Fibroblast of pulmonary artery (primary cell): ENCODE measurements around the gene SLC37A4.

ENCODE experiments used
- DNase-seq: peaks from one replicate; pipeline ENCODE4 v3.0.0-alpha.2; 2010; ENCODE audit warnings: low read depth
- H3K4me3 ChIP-seq: replicated peaks from 2 replicates; pipeline ENCODE4 v1.5.1; 2011; ENCODE audit warnings: low read depth, mild to moderate bottlenecking, control low read depth, low read length, moderate library complexity
- TF ChIP-seq, protein P1 (sequence below): IDR thresholded peaks from 2 replicates; pipeline ENCODE4 v1.5.1; 2011; ENCODE audit warnings: mild to moderate bottlenecking, control low read depth, low read length, inconsistent platforms; ENCODE audit errors: missing control alignments

Gene SLC37A4

GRCh38 chr11:119051440-119052162 lies 20.9 kb upstream of the SLC37A4 start:
- TF ChIP-seq, protein P1, sequence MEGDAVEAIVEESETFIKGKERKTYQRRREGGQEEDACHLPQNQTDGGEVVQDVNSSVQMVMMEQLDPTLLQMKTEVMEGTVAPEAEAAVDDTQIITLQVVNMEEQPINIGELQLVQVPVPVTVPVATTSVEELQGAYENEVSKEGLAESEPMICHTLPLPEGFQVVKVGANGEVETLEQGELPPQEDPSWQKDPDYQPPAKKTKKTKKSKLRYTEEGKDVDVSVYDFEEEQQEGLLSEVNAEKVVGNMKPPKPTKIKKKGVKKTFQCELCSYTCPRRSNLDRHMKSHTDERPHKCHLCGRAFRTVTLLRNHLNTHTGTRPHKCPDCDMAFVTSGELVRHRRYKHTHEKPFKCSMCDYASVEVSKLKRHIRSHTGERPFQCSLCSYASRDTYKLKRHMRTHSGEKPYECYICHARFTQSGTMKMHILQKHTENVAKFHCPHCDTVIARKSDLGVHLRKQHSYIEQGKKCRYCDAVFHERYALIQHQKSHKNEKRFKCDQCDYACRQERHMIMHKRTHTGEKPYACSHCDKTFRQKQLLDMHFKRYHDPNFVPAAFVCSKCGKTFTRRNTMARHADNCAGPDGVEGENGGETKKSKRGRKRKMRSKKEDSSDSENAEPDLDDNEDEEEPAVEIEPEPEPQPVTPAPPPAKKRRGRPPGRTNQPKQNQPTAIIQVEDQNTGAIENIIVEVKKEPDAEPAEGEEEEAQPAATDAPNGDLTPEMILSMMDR = no peak
- DNase-seq = no peak
- H3K4me3 ChIP-seq = no peak overlapping the region

DNA sequence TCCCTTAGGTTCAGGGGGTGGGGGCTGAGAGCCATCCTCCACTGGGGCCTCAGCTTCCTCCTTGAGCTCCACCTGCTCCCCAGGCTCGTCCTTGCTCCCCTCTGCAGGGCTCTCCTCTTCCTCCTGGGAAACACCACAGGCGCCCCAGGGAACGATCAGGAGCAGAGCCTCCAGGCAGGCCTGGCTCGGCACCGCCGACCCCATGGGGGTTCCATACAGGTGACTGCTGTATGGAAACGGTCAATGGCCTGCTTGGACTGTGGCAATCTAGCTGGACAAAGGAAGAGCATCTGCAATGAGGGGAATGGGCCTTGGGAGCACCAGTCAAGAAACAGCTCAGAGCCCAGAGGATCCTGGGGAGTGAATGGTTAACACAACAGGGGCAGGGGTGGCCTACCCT lies 18.4 kb upstream of the SLC37A4 start:
- TF ChIP-seq, protein P1 = no peak
- H3K4me3 ChIP-seq = no peak overlapping the region
- DNase-seq = no peak

DNA sequence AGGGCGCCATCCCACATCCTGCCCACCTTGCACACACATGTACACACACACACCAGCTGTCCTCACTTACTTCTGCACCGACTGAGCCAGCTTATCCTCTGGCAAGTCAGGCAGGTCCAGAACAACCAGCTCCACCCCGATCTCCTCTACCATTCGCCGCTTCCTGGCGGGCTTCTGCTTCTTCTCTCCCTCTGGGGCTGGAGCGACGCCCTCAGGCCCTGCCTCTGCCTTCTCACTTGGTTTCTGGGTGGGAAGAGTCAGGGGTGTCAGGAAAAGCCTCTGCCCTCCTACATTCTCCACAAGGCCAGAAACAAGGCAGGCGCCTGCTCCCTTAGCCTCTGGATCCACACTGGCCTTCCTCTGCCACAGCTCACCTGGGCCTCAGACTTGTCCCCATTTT lies 18.0 kb upstream of the SLC37A4 start:
- no peak overlapping the region for H3K4me3 ChIP-seq
- TF ChIP-seq, protein P1 = no peak
- DNase-seq = no peak

DNA sequence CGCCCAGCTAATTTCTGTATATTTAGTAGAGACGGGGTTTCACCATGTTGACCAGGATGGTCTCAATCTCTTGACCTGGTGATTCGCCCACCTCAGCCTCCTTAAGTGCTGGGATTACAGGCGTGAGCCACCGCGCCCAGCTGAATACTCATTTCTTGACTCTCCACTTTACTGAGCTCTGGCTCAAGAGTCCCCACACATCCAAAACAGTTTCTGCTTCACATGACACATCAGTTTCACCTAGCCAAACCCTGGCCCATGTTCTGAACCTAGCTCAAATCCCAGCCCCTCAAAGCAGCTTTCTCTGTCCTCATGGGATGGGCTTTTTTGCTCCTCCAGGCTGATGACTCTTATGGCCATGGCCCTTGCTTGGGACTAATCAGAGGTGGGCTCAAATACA lies 16.5 kb upstream of the SLC37A4 start:
- TF ChIP-seq, protein P1 = no peak
- no peak overlapping the region for H3K4me3 ChIP-seq
- DNase-seq = no peak

DNA sequence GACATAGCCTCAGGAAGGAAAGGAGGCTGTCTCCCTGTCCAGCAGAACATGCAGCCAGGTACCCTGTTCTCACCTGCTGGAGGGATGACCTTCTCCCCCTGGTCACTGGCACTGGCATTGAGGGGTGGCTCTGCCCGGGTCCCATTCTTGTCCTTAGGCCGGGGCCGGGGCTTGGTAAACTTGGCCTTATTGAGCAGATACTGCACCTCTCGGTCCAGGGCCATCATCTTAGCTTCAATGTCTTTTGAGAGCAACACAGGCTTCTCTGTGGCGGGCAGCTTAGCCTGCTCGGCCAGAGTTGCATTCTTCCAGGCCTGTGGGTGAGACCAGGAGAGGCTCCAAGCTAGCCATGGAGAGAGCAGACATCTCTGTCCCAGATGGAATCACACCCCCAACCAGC lies 15.8 kb upstream of the SLC37A4 start:
- H3K4me3 ChIP-seq = no peak overlapping the region
- DNase-seq = no peak
- TF ChIP-seq, protein P1 = no peak

DNA sequence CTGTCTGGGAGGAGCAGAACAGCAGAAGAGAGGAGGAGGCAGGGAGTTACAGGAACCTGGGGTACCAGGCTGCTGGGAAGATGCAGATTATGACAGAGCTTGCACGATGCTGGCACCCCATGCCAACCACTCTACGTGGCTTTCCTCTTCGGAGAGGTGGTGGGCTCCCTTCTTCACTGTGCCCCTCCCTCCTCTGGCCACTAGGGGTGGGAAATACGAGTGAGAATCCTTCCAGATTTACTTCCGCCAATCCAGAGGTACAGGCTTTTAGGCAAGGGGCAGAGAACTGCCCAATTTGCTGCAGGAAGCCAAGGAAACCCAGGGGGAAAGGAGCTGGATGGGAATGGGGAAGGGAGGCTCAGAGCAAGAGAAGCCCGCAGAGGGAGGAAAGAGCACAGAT lies 14.0 kb upstream of the SLC37A4 start:
- TF ChIP-seq, protein P1 = peak; percentile 20
- no peak for DNase-seq
- H3K4me3 ChIP-seq = no peak overlapping the region

DNA sequence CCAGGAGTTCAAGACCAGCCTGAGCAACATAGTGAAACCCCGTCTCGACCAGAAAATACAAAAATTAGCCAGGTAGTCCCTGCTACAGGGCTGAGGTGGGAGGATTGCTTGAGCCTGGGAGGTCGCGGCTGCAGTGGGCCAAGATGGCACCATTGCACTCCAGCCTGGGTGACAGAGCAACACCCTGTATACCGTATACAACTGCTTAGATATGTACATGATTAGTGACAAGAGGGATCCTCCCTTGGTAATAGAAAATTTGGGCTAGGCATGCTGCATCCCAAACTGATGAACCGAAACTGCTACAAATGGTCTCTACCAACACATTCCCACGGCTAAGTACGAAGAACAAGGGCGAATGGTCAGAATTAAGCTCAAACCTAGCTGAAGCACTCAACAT lies 12.2 kb upstream of the SLC37A4 start:
- H3K4me3 ChIP-seq = no peak overlapping the region
- TF ChIP-seq, protein P1 = no peak
- DNase-seq = no peak
